ENCODE data around the gene GTF2H1. TPM values are rescaled to one million over a fixed set of nuclear protein-coding genes. Genes with fewer than 3 reads are reported as not detected.

The GTF2H1 gene
- total RNA-seq, 2 donors from 2014 or later, result 34.8 to 89.0 TPM

DNA sequence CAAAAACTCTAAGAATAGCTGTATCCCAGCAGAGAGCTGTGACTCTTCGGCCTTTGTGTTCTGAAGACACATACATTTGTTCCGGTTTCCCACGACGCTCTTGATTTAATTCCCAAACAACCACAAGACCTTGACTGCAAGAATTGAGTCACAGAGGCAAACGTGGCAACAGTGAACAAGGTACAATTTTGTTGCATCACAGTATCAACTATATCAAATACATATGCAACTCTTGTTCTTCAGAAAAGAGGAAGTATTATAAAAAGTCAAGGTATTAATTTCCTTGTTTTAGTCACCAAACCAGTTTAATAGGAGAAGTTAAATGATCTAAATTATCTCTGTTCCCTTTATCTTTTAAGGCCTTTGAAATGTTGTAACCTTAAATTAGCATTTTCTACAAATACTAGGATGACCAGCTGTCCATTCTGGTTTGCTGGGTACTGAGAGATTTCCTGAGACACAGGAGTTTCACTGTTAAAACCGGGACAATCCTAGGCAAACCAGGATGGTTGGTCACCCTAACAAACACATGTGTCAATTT, 11.5 kb upstream of the GTF2H1 start:
- no peak for DNase-seq (ENCODE audit: low spot score)
- H3K36me3 ChIP-seq, result no peaks in the 10 kb centered on the region
- WGBS, result 80% methylated on average over 6 of the region's 6 CpGs
- intact Hi-C loops (cut with DNase I), result no loop called here
- no peaks in the 10 kb centered on the region for H3K27me3 ChIP-seq (replicated peaks; ENCODE audit: insufficient read depth)
- TF ChIP-seq, protein P1, sequence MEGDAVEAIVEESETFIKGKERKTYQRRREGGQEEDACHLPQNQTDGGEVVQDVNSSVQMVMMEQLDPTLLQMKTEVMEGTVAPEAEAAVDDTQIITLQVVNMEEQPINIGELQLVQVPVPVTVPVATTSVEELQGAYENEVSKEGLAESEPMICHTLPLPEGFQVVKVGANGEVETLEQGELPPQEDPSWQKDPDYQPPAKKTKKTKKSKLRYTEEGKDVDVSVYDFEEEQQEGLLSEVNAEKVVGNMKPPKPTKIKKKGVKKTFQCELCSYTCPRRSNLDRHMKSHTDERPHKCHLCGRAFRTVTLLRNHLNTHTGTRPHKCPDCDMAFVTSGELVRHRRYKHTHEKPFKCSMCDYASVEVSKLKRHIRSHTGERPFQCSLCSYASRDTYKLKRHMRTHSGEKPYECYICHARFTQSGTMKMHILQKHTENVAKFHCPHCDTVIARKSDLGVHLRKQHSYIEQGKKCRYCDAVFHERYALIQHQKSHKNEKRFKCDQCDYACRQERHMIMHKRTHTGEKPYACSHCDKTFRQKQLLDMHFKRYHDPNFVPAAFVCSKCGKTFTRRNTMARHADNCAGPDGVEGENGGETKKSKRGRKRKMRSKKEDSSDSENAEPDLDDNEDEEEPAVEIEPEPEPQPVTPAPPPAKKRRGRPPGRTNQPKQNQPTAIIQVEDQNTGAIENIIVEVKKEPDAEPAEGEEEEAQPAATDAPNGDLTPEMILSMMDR (IDR thresholded peaks at IDR 0.05), result no peak
- no peak for TF ChIP-seq POLR2A (IDR thresholded peaks at IDR 0.05)
- no peak for TF ChIP-seq POLR2AphosphoS5 (IDR thresholded peaks at IDR 0.05)
- H3K9me3 ChIP-seq, result no peaks in the 10 kb centered on the region
- no peak overlapping the region for H3K4me3 ChIP-seq
- no peak overlapping the region for H3K27ac ChIP-seq
- no peaks in the 10 kb centered on the region for H3K4me1 ChIP-seq (replicated peaks)

DNA sequence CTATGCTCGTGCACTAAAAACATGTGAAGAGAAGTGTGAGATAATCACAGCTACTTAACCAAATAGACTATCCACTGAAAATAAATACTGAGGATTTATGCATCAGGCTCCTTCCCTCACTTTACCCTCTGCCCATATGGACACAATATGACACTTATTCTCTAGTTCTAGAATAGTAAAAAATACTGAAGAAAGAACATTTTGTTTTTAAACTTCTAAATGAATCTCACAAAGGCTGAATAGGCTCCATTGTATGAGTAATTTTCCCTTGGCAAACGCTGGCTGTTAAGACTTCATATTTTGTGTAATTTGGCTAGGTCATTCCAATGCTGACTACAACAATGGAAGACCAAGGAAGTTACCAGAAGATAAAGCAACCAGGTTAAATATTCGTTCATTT, 10.4 kb upstream of the GTF2H1 start:
- Histone ChIP-seq H3K36me3 (no peaks in the 10 kb centered on the region), H3K9me3 (no peaks in the 10 kb centered on the region), H3K4me3 (no peak overlapping the region), H3K4me1 (replicated peaks) (no peaks in the 10 kb centered on the region), H3K27me3 (replicated peaks; ENCODE audit: insufficient read depth) (no peaks in the 10 kb centered on the region), H3K27ac (no peak overlapping the region)
- no peak for DNase-seq (ENCODE audit: low spot score)
- intact Hi-C loops (cut with DNase I), result no loop called here
- TF ChIP-seq POLR2A (IDR thresholded peaks at IDR 0.05), result no peak
- peak; percentile 26 for TF ChIP-seq POLR2AphosphoS5 (IDR thresholded peaks at IDR 0.05)
- 45% methylated on average over 3 of the region's 3 CpGs for WGBS

DNA sequence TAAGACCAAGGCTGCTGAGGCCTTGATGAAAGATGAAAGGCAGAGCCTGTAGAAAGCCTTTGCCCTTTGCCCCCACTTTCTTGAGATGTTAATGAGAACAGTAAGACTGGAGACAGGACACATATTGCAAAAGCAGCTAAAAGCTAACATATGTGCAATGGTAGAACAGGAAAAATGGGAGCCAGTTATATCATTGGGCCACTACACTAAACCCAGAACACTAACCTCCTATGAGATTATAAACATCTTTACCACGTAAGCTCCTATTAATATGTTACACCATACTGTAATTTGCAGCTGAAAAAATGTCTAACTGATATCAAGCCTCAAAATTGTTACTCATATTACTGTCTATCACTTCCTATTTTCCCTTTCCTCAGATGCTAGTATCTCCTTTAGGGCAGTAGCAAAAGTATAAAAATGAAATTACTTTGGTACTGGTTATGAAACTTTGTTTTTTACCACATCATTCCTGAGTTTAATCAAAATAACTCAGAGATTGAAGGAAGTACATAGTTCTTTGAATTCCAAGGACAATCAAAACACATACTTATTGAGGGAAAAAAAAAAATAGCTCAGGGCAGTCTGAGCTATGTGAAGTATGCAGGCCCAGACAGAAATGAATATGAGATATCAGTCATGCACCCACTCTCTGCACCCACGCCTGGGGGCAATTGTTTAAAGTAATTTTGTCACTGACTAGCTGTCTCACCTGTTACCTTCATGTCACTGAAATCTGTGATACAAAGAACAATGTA, 9.5 kb upstream of the GTF2H1 start:
- H3K27me3 ChIP-seq (replicated peaks; ENCODE audit: insufficient read depth), result no peaks in the 10 kb centered on the region
- no peak for DNase-seq (ENCODE audit: low spot score)
- H3K4me1 ChIP-seq (replicated peaks), result no peaks in the 10 kb centered on the region
- no peak overlapping the region for H3K27ac ChIP-seq
- no peak overlapping the region for H3K4me3 ChIP-seq
- no peak for TF ChIP-seq POLR2A (IDR thresholded peaks at IDR 0.05)
- no peak for TF ChIP-seq POLR2AphosphoS5 (IDR thresholded peaks at IDR 0.05)
- TF ChIP-seq, protein P1 (IDR thresholded peaks at IDR 0.05), result no peak
- no peaks in the 10 kb centered on the region for H3K9me3 ChIP-seq
- intact Hi-C loops (cut with DNase I), result no loop called here
- no peaks in the 10 kb centered on the region for H3K36me3 ChIP-seq
- WGBS, result 62% methylated on average over 2 of the region's 2 CpGs

DNA sequence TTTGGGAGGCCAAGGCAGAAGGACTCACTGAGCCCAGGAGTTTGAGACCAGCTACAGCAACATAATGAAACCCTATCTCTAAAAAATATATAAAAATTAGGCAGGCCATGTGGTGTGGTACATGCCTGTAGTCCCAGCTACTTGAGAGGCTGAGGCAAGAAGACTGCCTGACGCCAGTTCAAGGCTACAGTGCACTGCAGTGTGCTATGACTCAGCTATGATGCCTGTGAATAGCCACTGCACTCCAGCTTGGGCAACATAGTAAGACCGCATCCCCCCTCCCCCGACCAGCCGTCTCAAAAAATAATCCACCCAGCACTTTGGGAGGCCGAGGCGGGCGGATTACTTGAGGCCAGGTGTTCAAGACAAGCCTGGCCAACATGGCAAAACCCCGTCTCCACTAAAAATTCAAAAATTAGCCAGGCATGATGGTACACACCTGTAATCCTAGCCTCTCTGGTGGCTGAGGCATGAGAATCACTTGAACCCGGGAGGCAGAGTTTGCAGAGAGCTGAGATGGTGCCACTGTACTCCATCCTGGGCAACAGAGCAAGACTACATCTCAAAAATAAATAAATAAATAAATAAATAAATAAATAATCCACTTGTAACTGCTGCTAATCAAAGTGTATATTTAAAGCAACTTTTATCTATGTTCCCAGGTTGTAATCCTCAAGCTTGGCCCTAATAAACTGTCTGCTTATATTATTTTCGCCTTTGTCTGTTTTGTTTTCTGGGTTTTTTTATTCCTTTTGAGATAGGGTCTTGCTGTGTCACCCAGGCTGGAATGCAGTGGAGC, 8.2 kb upstream of the GTF2H1 start:
- H3K9me3 ChIP-seq, result no peaks in the 10 kb centered on the region
- H3K27ac ChIP-seq, result no peak overlapping the region
- intact Hi-C loops (cut with DNase I), result no loop called here
- no peak for DNase-seq (ENCODE audit: low spot score)
- H3K4me1 ChIP-seq (replicated peaks), result no peaks in the 10 kb centered on the region
- no peaks in the 10 kb centered on the region for H3K36me3 ChIP-seq
- TF ChIP-seq POLR2AphosphoS5 (IDR thresholded peaks at IDR 0.05), result no peak
- TF ChIP-seq, protein P1 (IDR thresholded peaks at IDR 0.05), result no peak
- no peak for TF ChIP-seq POLR2A (IDR thresholded peaks at IDR 0.05)
- H3K4me3 ChIP-seq, result no peak overlapping the region
- H3K27me3 ChIP-seq (replicated peaks; ENCODE audit: insufficient read depth), result no peaks in the 10 kb centered on the region
- 85% methylated on average over 10 of the region's 10 CpGs for WGBS

DNA sequence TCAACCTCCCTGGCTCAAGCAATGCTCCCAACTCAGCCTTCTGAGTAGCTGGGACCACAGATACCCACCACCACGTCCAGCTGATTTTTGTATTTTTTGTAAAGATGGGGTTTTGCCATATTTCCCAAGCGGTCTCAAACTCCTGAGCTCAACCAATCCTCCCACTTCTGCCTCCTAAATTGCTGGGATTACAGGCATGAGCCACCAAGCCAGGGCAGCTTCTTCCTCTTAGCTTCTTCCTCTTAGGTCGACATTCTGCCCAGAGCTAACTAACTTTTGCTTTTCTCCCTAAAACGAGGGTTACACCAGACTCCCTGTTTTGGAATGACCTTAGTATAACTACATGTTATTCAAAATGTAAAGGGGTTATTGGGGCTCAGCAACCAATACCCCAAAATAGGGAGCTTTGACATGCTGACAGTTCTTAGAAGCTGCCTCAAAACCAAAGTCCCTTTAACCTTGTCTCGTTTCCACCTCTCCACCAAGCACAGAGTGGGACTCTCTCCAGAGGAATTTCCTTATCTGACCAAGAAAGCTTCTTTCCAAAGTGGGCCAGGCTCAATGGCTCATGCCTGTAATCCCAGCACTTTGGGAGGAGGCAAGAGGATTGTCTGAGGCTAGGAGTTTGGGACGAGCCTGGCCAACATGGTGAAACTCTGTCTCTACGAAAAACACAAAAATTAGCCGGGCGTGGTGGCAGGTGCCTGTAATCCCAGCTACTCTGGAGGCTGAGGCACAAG, 7.4 kb upstream of the GTF2H1 start:
- H3K27me3 ChIP-seq (replicated peaks; ENCODE audit: insufficient read depth), result no peaks in the 10 kb centered on the region
- H3K9me3 ChIP-seq, result no peaks in the 10 kb centered on the region
- TF ChIP-seq POLR2AphosphoS5 (IDR thresholded peaks at IDR 0.05) (no peak), POLR2A (IDR thresholded peaks at IDR 0.05) (no peak)
- DNase-seq (ENCODE audit: low spot score), result no peak
- H3K27ac ChIP-seq, result no peak overlapping the region
- WGBS, result 88% methylated on average over 9 of the region's 9 CpGs
- no peaks in the 10 kb centered on the region for H3K4me1 ChIP-seq (replicated peaks)
- intact Hi-C loops (cut with DNase I), result no loop called here
- no peak overlapping the region for H3K4me3 ChIP-seq
- no peaks in the 10 kb centered on the region for H3K36me3 ChIP-seq
